CD4-positive, alpha-beta memory T cell (primary cell): ENCODE measurements around the gene ADGRG1. TPM values are rescaled to one million over a fixed set of nuclear protein-coding genes. Genes with fewer than 3 reads are reported as not detected.
A peak's percentile ranks its signal among the peaks of the same experiment; 100 is the strongest.
"Not testable (repeated sequence)": the region's sequence is repeated elsewhere in the genome, so short reads cannot be mapped to it uniquely, and the experiment has no call there.

ENCODE experiments used
- CTCF ChIA-PET: fragments of 350-600 bp; sonication (Branson Sonifier 250); formaldehyde crosslinking; loops from one replicate; lab custom pipeline; 2021; ENCODE audit warnings: inconsistent platforms; ENCODE audit not compliant: partially characterized antibody; lab: Charles Lee
- POLR2A ChIA-PET: fragments of 350-600 bp; sonication (Branson Sonifier 250); formaldehyde crosslinking; loops from one replicate; lab custom pipeline; 2021; ENCODE audit not compliant: partially characterized antibody; lab: Charles Lee
- DNase-seq, 5 donors: peaks; one replicate each; pipeline versions ENCODE4 v3.0.0 to v3.0.0-alpha.2; 2020 to 2022; ENCODE audit warnings: mixed read lengths in 1 of 5
- H3K27ac ChIP-seq: one replicate; pipeline ENCODE4 v1.7.0; 2013; ENCODE audit warnings: low read depth, low read length
- H3K27me3 ChIP-seq: 2 replicates; pipeline ENCODE4 v1.7.0; 2013; ENCODE audit warnings: mild to moderate bottlenecking, low read length, moderate library complexity; ENCODE audit not compliant: insufficient read depth
- H3K36me3 ChIP-seq: 2 replicates; pipeline ENCODE4 v1.7.0; 2013; ENCODE audit warnings: mild to moderate bottlenecking, low read length, moderate library complexity; ENCODE audit not compliant: insufficient read depth
- H3K4me1 ChIP-seq: 2 replicates; pipeline ENCODE4 v1.7.0; 2013; ENCODE audit warnings: mild to moderate bottlenecking, low read length, moderate library complexity; ENCODE audit not compliant: insufficient read depth
- H3K4me3 ChIP-seq, 2 donors: one replicate each; pipeline ENCODE4 v1.7.0; 2013; ENCODE audit warnings: low read length in 2 of 2, mild to moderate bottlenecking in 1 of 2
- H3K9me3 ChIP-seq, 2 donors: one replicate each; pipeline ENCODE4 v1.7.0; 2013; ENCODE audit warnings: low read length in 2 of 2, control low read depth in 1 of 2; ENCODE audit not compliant: control insufficient read depth in 1 of 2
- H3K27ac Mint-ChIP-seq, 7 donors: one replicate each; pipeline ENCODE4 v1.8.0; 2020 to 2021; ENCODE audit warnings: mixed read lengths in 7 of 7, mild to moderate bottlenecking in 6 of 7, inconsistent platforms in 3 of 7, moderate library complexity in 3 of 7
- H3K27me3 Mint-ChIP-seq, 2 donors: one replicate each; pipeline ENCODE4 v1.8.0; 2020 to 2021; ENCODE audit warnings: mixed read lengths in 2 of 2
- H3K36me3 Mint-ChIP-seq, 2 donors: one replicate each; pipeline ENCODE4 v1.8.0; 2020 to 2021; ENCODE audit warnings: mixed read lengths in 2 of 2, inconsistent platforms in 1 of 2, mild to moderate bottlenecking in 1 of 2
- H3K4me1 Mint-ChIP-seq, 4 donors: one replicate each; pipeline ENCODE4 v1.8.0; 2020 to 2021; ENCODE audit warnings: mixed read lengths in 4 of 4, mild to moderate bottlenecking in 1 of 4
- H3K4me3 Mint-ChIP-seq, 8 donors: one replicate each; pipeline ENCODE4 v1.8.0; 2020 to 2021; ENCODE audit warnings: mixed read lengths in 8 of 8, mild to moderate bottlenecking in 7 of 8, moderate library complexity in 6 of 8, inconsistent platforms in 3 of 8
- H3K9me3 Mint-ChIP-seq, 8 donors: one replicate each; pipeline ENCODE4 v1.8.0; 2020 to 2021; ENCODE audit warnings: mixed read lengths in 8 of 8, mild to moderate bottlenecking in 5 of 8, inconsistent platforms in 3 of 8, moderate library complexity in 1 of 8
- intact Hi-C: fragments of 100-400 bp; cut with micrococcal nuclease; formaldehyde crosslinking; loops from one replicate; pipeline ENCODE4 v1.15.1; 2023
- polyA plus RNA-seq, 2 donors: library from polyadenylated mRNA; unstranded; fragments of 300-500 nt; fragmentation: Illumina TruSeq; gene quantifications; one replicate each; pipeline ENCODE4 v1.2.3, GENCODE V29; 2021
- total RNA-seq, 2 experiments: library from RNA; stranded (reverse); gene quantifications; one replicate each; pipeline ENCODE4 v1.2.3, GENCODE V29; 2021

ADGRG1 gene
- total and polyA plus RNA-seq, 4 experiments from 2014 or later = 0.33 to 0.53 (median 0.41) TPM; not detected in 1

DNA sequence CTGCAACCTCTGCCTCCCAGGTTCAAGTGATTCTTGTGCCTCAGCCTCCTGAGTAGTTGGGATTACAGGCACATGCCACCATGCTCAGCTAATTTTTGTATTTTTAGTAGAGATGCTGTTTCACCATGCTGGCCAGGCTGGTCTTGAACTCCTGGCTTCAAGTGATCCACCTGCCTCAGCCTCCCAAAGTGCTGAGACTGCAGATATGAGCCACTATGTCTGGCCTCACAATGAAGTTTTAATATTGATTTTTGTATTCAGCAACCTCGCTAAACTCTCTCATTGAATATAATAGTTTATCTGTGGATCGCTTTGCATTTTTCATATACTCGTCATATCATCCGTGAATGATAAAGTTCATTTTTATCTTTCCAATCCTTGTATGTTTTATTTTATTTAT, 32.2 kb upstream of the ADGRG1 start:
- H3K27me3 ChIP-seq, DNase-seq, H3K4me3 Mint-ChIP-seq, H3K27ac Mint-ChIP-seq, intact Hi-C loops, H3K27me3 Mint-ChIP-seq, H3K9me3 ChIP-seq, H3K36me3 Mint-ChIP-seq, H3K4me3 ChIP-seq, H3K27ac ChIP-seq, H3K36me3 ChIP-seq: not testable (repeated sequence)
- Mint-ChIP-seq H3K9me3 (peaks cover 2 to 22% (median 9%) of the 10 kb centered on the region in 8 donors), H3K4me1 (peaks cover 27 to 63% (median 40%) of the 10 kb centered on the region in 4 donors)
- POLR2A ChIA-PET = interaction anchor here (0.8 to 2.2 kb wide), 2 partner anchors 14 to 60 kb away, joined by 3 to 8 read pairs; partner anchors contain the start of gene CCDC102A
- peaks cover 44% of the 10 kb centered on the region for H3K4me1 ChIP-seq
- CTCF ChIA-PET = interaction anchor here (19.4 kb wide), 1 partner anchor 54 kb away, joined by 357 read pairs; no protein-coding TSS in a partner anchor

DNA sequence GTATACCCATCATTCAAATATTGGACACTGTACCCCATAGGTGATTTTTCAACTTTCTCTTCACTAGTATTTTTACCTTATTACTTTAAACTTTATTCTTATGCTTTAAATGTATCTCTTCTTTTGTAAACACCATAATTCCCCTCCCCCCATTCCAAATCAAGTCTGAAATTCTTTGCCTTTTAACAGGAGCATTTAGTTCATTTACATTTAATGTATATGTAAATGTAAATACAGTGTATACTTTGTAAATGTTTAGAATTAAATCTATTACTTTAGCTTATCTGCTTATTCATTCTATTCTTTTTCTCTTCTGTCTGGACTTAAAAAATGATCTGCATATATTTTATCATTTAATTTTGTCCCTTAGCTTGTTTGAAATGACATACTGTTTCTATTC, 30.0 kb upstream of the ADGRG1 start:
- no peak overlapping the region for H3K27ac ChIP-seq
- no peaks in the 10 kb centered on the region for H3K36me3 ChIP-seq
- H3K27me3 ChIP-seq = no peaks in the 10 kb centered on the region
- intact Hi-C loops = no loop called here
- DNase-seq = no peak
- peaks cover 0 to 22% (median 9%) of the 10 kb centered on the region in 8 donors for H3K9me3 Mint-ChIP-seq
- H3K27me3 Mint-ChIP-seq = no peaks in the 10 kb centered on the region
- H3K27ac Mint-ChIP-seq = peak overlapping the region in 1 of 7 donors; percentile 74
- H3K4me1 Mint-ChIP-seq = peaks cover 24 to 62% (median 39%) of the 10 kb centered on the region in 4 donors
- ChIA-PET CTCF (interaction anchor here (1.1 to 19.4 kb wide), 2 partner anchors 22 to 52 kb away, joined by 3 to 357 read pairs; no protein-coding TSS in a partner anchor), POLR2A (no interaction called here)
- no peak overlapping the region for H3K4me3 Mint-ChIP-seq
- H3K4me1 ChIP-seq = peaks cover 44% of the 10 kb centered on the region
- peaks cover 5 to 9% of the 10 kb centered on the region in 2 donors for H3K36me3 Mint-ChIP-seq
- H3K9me3 ChIP-seq = no peaks in the 10 kb centered on the region
- no peak overlapping the region for H3K4me3 ChIP-seq

DNA sequence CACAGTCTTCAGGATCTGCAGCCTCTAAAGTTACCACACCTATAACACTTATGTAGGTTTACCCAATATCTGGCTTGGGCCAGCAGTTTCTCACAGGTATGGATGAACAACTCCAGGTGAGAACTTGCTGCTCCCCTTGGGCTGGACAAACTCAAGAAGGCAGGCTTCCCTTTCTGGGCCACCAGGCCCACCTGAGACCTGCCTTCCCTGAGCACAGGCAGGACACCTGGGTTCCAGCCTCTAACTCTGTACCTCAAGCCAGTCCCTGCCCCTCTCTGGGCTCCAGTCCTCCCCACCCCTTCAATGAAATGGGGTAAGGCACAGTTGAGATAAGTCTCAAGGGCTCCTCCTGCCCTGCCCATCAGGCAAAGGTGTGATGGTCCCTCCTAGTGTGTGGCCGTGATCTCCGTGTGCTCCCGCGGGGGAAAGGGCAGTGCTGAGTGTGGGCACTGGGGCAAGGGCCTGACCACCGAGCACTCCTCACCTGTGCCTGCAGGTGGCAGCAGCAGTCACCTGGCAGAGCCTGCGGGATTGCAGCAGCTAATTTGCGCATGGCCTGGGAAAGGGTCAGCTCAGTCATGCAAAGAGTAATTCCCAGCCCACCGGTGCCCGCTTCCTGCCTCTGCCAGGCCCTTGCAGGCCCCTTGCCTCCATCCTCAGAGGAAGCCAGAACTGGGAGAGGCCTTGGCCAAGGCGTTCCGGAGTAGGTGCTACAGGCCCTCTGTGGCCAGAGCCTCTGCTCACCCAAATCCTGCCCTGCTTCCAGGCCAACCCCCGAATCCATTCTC, 28.2 kb upstream of the ADGRG1 start:
- DNase-seq = no peak
- H3K27me3 ChIP-seq = no peaks in the 10 kb centered on the region
- H3K27ac ChIP-seq = no peak overlapping the region
- H3K4me1 Mint-ChIP-seq = peaks cover 23 to 59% (median 36%) of the 10 kb centered on the region in 4 donors
- H3K36me3 ChIP-seq = no peaks in the 10 kb centered on the region
- no peaks in the 10 kb centered on the region for H3K9me3 ChIP-seq
- H3K9me3 Mint-ChIP-seq = peaks cover 0 to 22% (median 9%) of the 10 kb centered on the region in 8 donors
- H3K4me1 ChIP-seq = peaks cover 43% of the 10 kb centered on the region
- H3K4me3 Mint-ChIP-seq = peak overlapping the region in 1 of 8 donors; percentile 50
- H3K27me3 Mint-ChIP-seq = no peaks in the 10 kb centered on the region
- H3K36me3 Mint-ChIP-seq = peaks cover 5 to 9% of the 10 kb centered on the region in 2 donors
- intact Hi-C loops = no loop called here
- ChIA-PET POLR2A (interaction anchor here (1.1 to 2.5 kb wide), 4 partner anchors 8 to 48 kb away, joined by 3 to 36 read pairs (median 10); no protein-coding TSS in a partner anchor), CTCF (interaction anchor here (1.0 to 19.4 kb wide), 9 partner anchors 8 to 54 kb away, joined by 3 to 357 read pairs (median 8); no protein-coding TSS in a partner anchor)
- H3K4me3 ChIP-seq = no peak overlapping the region
- H3K27ac Mint-ChIP-seq = peak overlapping the region in 6 of 7 donors; percentile 10 to 68 (median 44)

DNA sequence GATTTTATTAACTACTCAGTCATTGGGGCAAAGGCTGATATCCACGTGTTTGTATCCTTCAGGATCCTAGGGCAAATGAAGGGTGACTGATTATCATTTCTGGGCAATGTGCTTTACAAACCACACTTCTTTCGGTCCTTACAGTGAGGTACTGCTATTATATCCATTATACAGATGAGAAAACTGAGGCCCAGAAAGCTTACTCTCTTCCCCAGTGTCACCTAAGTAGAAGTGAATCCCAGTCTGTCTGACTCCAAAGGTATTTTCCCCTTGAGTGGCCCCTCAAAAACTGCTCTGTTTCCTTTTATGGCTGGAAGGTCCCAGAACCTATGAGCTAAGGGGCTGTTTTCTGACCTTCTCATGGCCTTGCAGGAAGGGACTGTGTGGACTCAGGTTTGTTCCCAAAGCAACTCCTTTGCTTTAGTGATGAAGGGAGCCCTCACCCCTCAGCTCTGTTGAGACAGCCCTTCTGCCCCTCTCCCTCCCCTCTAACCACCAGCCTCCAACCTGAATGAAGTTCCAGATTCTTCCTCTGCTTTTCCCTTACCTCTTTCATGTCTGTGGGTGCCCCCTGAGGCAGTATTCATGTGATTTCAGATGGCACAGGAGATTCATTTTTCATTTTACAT, 27.4 kb upstream of the ADGRG1 start:
- CTCF ChIA-PET = interaction anchor here (1.0 to 19.4 kb wide), 8 partner anchors 9 to 49 kb away, joined by 3 to 357 read pairs (median 15); no protein-coding TSS in a partner anchor
- Mint-ChIP-seq H3K4me1 (peaks cover 23 to 59% (median 36%) of the 10 kb centered on the region in 4 donors), H3K27me3 (no peaks in the 10 kb centered on the region)

DNA sequence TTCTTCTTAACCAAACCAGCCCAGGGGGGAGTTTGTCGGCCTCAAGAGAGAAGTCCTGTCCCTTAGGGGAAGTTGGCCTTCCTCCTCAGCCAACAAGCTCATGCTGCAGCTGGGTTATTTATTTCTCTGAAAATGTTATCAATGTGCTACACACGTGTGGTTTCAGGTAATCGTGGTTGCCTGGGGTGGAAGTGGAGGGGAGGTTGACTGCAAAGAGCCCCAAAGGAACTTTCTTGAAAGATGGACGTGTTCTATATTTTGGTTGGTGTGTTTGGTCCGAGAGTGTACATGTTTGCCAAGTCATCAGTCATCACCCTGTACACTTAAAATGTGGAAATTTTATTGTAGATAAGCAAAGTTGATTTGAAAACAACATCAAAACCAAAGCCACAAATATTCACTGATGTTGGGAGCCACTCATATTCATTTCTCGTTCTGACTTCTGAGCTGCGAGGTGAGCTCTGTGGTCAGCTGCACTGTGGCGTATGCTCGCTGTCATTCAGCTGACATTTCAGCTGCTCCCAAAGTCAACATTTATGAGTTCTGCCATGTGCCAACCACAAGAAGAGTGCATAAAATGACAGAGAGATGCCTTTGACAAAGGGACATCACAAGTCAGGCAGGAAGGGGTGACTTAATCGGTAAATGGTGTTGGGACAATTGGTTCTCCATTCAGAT, 26.5 kb upstream of the ADGRG1 start:
- peaks cover 0 to 16% (median 5%) of the 10 kb centered on the region in 8 donors for H3K9me3 Mint-ChIP-seq
- peak; percentile 72 to 77 (median 74) for DNase-seq
- peaks cover 23 to 59% (median 36%) of the 10 kb centered on the region in 4 donors for H3K4me1 Mint-ChIP-seq
- Histone ChIP-seq H3K27ac (peak overlapping the region; percentile 30), H3K9me3 (no peaks in the 10 kb centered on the region), H3K36me3 (no peaks in the 10 kb centered on the region), H3K4me1 (peaks cover 43% of the 10 kb centered on the region), H3K27me3 (no peaks in the 10 kb centered on the region), H3K4me3 (no peak overlapping the region)
- CTCF ChIA-PET = interaction anchor here (1.0 to 19.4 kb wide), 8 partner anchors 8 to 48 kb away, joined by 3 to 357 read pairs (median 15); no protein-coding TSS in a partner anchor
- POLR2A ChIA-PET = interaction anchor here (0.9 to 2.5 kb wide), 11 partner anchors 8 to 527 kb away, joined by 3 to 36 read pairs (median 4); partner anchors contain the start of genes CFAP20, CIAPIN1, COQ9 and KATNB1
- H3K4me3 Mint-ChIP-seq = peak overlapping the region; percentile 37 to 79 (median 68)
- intact Hi-C loops = loop anchor here (1.0 kb wide), 1 partner anchor 11 kb away; no protein-coding TSS in a partner anchor
- H3K27me3 Mint-ChIP-seq = no peaks in the 10 kb centered on the region
- peaks cover 4% of the 10 kb centered on the region in 2 donors for H3K36me3 Mint-ChIP-seq
- peak overlapping the region; percentile 85 to 95 (median 86) for H3K27ac Mint-ChIP-seq

More for the DNA sequence above, 27.4 kb upstream of the ADGRG1 start:
- Histone ChIP-seq H3K9me3 (no peaks in the 10 kb centered on the region), H3K4me1 (peaks cover 43% of the 10 kb centered on the region), H3K27me3 (no peaks in the 10 kb centered on the region), H3K36me3 (no peaks in the 10 kb centered on the region), H3K4me3 (no peak overlapping the region), H3K27ac (no peak overlapping the region)
- intact Hi-C loops = no loop called here
- Mint-ChIP-seq H3K36me3 (peaks cover 4% of the 10 kb centered on the region in 2 donors), H3K9me3 (peaks cover 0 to 17% (median 5%) of the 10 kb centered on the region in 8 donors), H3K27ac (peak overlapping the region; percentile 70 to 95 (median 87)), H3K4me3 (peak overlapping the region in 6 of 8 donors; percentile 44 to 71 (median 60))
- DNase-seq = no peak
- POLR2A ChIA-PET = interaction anchor here (1.1 to 2.5 kb wide), 7 partner anchors 9 to 154 kb away, joined by 3 to 36 read pairs (median 7); partner anchors contain the start of genes CIAPIN1, COQ9 and KATNB1
